Measurements from ENCODE around the gene TRIM66.

TRIM66 gene

DNA sequence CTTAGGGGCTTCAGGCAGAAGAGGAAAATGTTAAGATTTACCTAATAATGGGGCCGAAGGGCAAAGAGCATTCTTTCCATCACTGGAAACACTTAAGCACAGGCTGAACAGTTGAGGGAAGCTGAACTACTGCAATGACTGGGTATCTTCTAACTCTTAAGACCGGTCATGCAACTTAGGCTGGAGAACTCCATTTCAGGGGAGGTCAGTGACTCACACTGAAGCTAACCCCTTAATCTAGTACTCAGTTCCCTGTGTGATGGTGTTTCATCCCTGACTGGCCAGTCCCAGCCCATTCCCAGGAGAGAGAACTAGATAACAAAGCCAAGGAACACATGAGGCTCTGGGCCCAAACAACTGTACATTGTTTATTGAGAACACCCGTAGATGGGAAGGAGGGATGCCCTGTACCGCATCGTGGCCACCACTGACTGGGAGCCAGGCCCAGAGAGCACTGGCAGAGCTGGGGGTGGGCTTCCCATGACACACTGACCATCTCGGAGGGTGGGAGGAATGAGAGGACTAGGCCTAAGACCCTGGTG is 10.6 kb upstream of the TRIM66 start:
- no peak for DNase-seq (ENCODE audit: low read depth)
- no peak overlapping the region for H3K4me3 ChIP-seq (ENCODE audit: low read depth, low read length)
- TF ChIP-seq CTCF (IDR thresholded peaks at IDR 0.05; ENCODE audit: control insufficient read depth, extremely low read depth, insufficient read depth): no peak

- no peak for DNase-seq (ENCODE audit: low read depth)
- TF ChIP-seq CTCF (IDR thresholded peaks at IDR 0.05; ENCODE audit: control insufficient read depth, extremely low read depth, insufficient read depth): no peak
- no peak overlapping the region for H3K4me3 ChIP-seq (ENCODE audit: low read depth, low read length)
Observed at GRCh38 chr11:8692417-8692816, 10.0 kb upstream of the TRIM66 start.

DNA sequence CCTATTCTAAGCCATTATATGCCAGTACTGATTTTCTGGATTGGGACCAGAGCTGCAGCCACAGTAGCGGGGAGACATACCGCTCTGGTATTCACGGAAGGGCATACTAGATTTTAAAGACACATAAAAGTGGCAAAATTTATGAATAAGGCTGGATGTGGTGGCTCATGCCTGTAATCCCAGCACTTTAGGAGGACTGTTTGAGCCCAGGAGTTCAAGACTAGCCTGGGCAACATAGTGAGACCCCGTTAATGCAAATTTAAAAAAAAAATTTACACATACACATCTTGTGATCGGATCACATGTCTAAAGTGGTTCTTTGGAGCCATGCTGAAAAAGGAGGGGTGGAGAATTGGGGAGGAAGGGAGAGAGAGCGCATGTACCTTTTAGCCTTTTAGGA is 9.1 kb upstream of the TRIM66 start:
- no peak overlapping the region for H3K4me3 ChIP-seq (ENCODE audit: low read depth, low read length)
- DNase-seq (ENCODE audit: low read depth): no peak
- no peak for TF ChIP-seq CTCF (IDR thresholded peaks at IDR 0.05; ENCODE audit: control insufficient read depth, extremely low read depth, insufficient read depth)

GRCh38 chr11:8690374-8691342 is 8.2 kb upstream of the TRIM66 start:
- H3K4me3 ChIP-seq (ENCODE audit: low read depth, low read length): no peak overlapping the region
- no peak for TF ChIP-seq CTCF (IDR thresholded peaks at IDR 0.05; ENCODE audit: control insufficient read depth, extremely low read depth, insufficient read depth)
- no peak for DNase-seq (ENCODE audit: low read depth)

DNA sequence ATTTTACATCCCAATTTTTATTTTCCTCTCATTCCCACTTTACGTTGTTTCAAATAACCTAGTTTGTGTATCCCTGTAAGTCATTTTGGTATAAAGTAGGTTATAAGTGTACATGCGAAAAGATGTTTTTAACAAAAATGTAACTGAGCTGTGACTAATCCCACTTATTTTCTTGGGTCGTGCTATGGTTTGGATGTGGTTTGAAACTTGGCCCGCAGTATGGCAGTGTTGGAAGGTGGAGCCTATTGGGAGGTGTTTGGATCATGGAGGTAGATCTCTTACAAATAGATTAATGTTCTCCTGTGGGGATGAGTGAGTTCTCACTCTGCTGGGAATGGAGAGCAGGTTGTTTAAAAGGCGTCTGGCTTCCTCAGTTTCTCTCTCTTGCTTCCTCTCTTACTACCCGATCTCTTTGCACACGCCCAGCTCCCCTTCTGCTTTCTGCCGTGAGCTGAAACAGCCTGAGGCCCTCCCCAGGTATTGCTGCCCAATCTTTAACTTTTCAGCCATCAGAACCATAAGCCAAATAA is 7.3 kb upstream of the TRIM66 start:
- DNase-seq (ENCODE audit: low read depth): no peak
- TF ChIP-seq CTCF (IDR thresholded peaks at IDR 0.05; ENCODE audit: control insufficient read depth, extremely low read depth, insufficient read depth): no peak
- peak overlapping the region; percentile 69 for H3K4me3 ChIP-seq (ENCODE audit: low read depth, low read length)

GRCh38 chr11:8688414-8689362 is 6.2 kb upstream of the TRIM66 start:
- peak overlapping the region; percentile 69 for H3K4me3 ChIP-seq (ENCODE audit: low read depth, low read length)
- DNase-seq (ENCODE audit: low read depth): peak; percentile 95
- peak; percentile 46 for TF ChIP-seq CTCF (IDR thresholded peaks at IDR 0.05; ENCODE audit: control insufficient read depth, extremely low read depth, insufficient read depth)
